ENCODE data around the gene CDK2. TPM values are rescaled to one million over a fixed set of nuclear protein-coding genes. Genes with fewer than 3 reads are reported as not detected.
"Not testable (repeated sequence)": the region's sequence is repeated elsewhere in the genome, so short reads cannot be mapped to it uniquely, and the experiment has no call there.

The CDK2 gene
- 34.3 to 49.3 TPM (median 47.3 TPM) in 3 replicates for polyA plus RNA-seq
- polyA plus RNA-seq (2011; ENCODE audit: low read depth): 6.5 TPM
- polyA plus RNA-seq (2011; cell fraction: cytosol; rRNA removed): 24.9 and 27.4 TPM in 2 replicates
- polyA plus RNA-seq (2011; cell fraction: nucleus; rRNA removed): 42.3 and 56.9 TPM in 2 replicates
- polyA plus RNA-seq (2012; ENCODE audit: low replicate concordance): 22.4 and 30.3 TPM in 2 replicates
- polyA minus RNA-seq: 34.3 to 46.8 TPM (median 36.0 TPM) in 3 replicates
- polyA minus RNA-seq (2011; cell fraction: cytosol; rRNA and poly(A)+ RNA removed): 15.5 TPM
- 14.0 and 18.6 TPM in 2 replicates for polyA minus RNA-seq (2011; cell fraction: nucleus; rRNA and poly(A)+ RNA removed)

- Histone ChIP-seq H4K20me1 (ENCODE audit: control insufficient read depth, extremely low read depth, insufficient read depth, low read length) (no peaks in the 10 kb centered on the region), H2AFZ (ENCODE audit: control insufficient read depth, low read length) (peak within 1 kb of the TSS; percentile 86), H3K36me3 (ENCODE audit: control insufficient read depth in 2 of 2, extremely low read depth in 1 of 2, insufficient read depth in 2 of 2, low read length in 2 of 2) (peaks cover 0 to 20% of the 10 kb centered on the region in 2 experiments), H3K4me2 (ENCODE audit: control insufficient read depth, extremely low read depth, insufficient read depth, low read depth, low read length) (peak within 1 kb of the TSS; percentile 96), H3K4me3 (ENCODE audit: control insufficient read depth in 2 of 3, extremely low read depth in 1 of 3, insufficient read depth in 2 of 3, low read depth in 1 of 3, low read length in 3 of 3) (peak within 1 kb of the TSS; percentile 77 to 90 (median 81)), H3K27ac (ENCODE audit: control insufficient read depth, insufficient read depth, low read length) (peak within 1 kb of the TSS; percentile 78), H3K79me2 (ENCODE audit: control insufficient read depth, insufficient read depth, low read length) (peaks cover 12% of the 10 kb centered on the region), H3K9me1 (ENCODE audit: control insufficient read depth, extremely low read depth, insufficient read depth, low read length) (no peaks in the 10 kb centered on the region), H3K9me3 (ENCODE audit: control insufficient read depth, low read depth, low read length) (no peaks in the 10 kb centered on the region), H3K9ac (ENCODE audit: control insufficient read depth, extremely low read depth, insufficient read depth, low read length) (peak within 1 kb of the TSS; percentile 81), H3K4me1 (ENCODE audit: control insufficient read depth, extremely low read depth, insufficient read depth, low read length) (peaks cover 12% of the 10 kb centered on the region), H3K27me3 (ENCODE audit: control insufficient read depth, extremely low read depth, insufficient read depth, low read length) (no peaks in the 10 kb centered on the region)
- FAIRE-seq (no peak), DNase-seq (ENCODE audit: low read depth, low spot score) (no peak)
- no peak for TF ChIP-seq EZH2 (IDR thresholded peaks at IDR 0.05; ENCODE audit: low read length)
- TF ChIP-seq CTCF (optimal IDR thresholded peaks at IDR 0.05 in 1 of 3, IDR thresholded peaks at IDR 0.05 in 1 of 3, conservative IDR thresholded peaks at IDR 0.05 in 1 of 3; ENCODE audit: extremely low read depth in 1 of 3, insufficient read depth in 2 of 3, low read length in 3 of 3): no peak
- dilution Hi-C loops (cut with MboI; ENCODE audit: extremely low pct_ligation_motif_present, low sequenced_read_pairs): no loop called here
Observed at GRCh38 chr12:55966408-55967281, at the start of gene CDK2. Gene CDK2, plus strand, starts transcription at chr12:55966830. Its CDS starts 179 bp downstream, at chr12:55967009.

GRCh38 chr12:55919032-55919431, 47.6 kb upstream of the CDK2 start:
- H4K20me1 ChIP-seq (ENCODE audit: control insufficient read depth, extremely low read depth, insufficient read depth, low read length); DNase-seq (ENCODE audit: low read depth, low spot score); H3K4me2 ChIP-seq (ENCODE audit: control insufficient read depth, extremely low read depth, insufficient read depth, low read depth, low read length); H3K4me3 ChIP-seq (ENCODE audit: control insufficient read depth in 2 of 3, extremely low read depth in 1 of 3, insufficient read depth in 2 of 3, low read depth in 1 of 3, low read length in 3 of 3); H3K9me3 ChIP-seq (ENCODE audit: control insufficient read depth, low read depth, low read length); H3K27ac ChIP-seq (ENCODE audit: control insufficient read depth, insufficient read depth, low read length); H3K36me3 ChIP-seq (ENCODE audit: control insufficient read depth in 2 of 2, extremely low read depth in 1 of 2, insufficient read depth in 2 of 2, low read length in 2 of 2); H3K9ac ChIP-seq (ENCODE audit: control insufficient read depth, extremely low read depth, insufficient read depth, low read length); FAIRE-seq; H2AFZ ChIP-seq (ENCODE audit: control insufficient read depth, low read length); H3K27me3 ChIP-seq (ENCODE audit: control insufficient read depth, extremely low read depth, insufficient read depth, low read length); H3K9me1 ChIP-seq (ENCODE audit: control insufficient read depth, extremely low read depth, insufficient read depth, low read length); dilution Hi-C loops (cut with MboI; ENCODE audit: extremely low pct_ligation_motif_present, low sequenced_read_pairs): not testable (repeated sequence)
- H3K4me1 ChIP-seq (ENCODE audit: control insufficient read depth, extremely low read depth, insufficient read depth, low read length): peaks cover 16% of the 10 kb centered on the region
- peaks cover 67% of the 10 kb centered on the region for H3K79me2 ChIP-seq (ENCODE audit: control insufficient read depth, insufficient read depth, low read length)

Measured in keratinocyte (primary cell).